ENCODE data around the gene IKZF1.

The IKZF1 gene

GRCh38 chr7:50387351-50387750 is 82.8 kb downstream of the IKZF1 start:
- H3K27ac ChIP-seq: no peak overlapping the region
- TF ChIP-seq CTCF (conservative IDR thresholded peaks at IDR 0.05): no peak

- no peak for TF ChIP-seq CTCF (conservative IDR thresholded peaks at IDR 0.05)
- H3K27ac ChIP-seq: no peak overlapping the region
These were observed 85.4 kb downstream of the IKZF1 start for GRCh38 chr7:50389961-50390360.

- H3K27ac ChIP-seq: no peak overlapping the region
- no peak for TF ChIP-seq CTCF (conservative IDR thresholded peaks at IDR 0.05)
These were observed 86.9 kb downstream of the IKZF1 start for GRCh38 chr7:50391386-50391785.

- H3K27ac ChIP-seq: no peak overlapping the region
These were observed 88.6 kb downstream of the IKZF1 start for GRCh38 chr7:50393076-50393475.

GRCh38 chr7:50393547-50394252 is 89.2 kb downstream of the IKZF1 start:
- no peak for TF ChIP-seq CTCF (conservative IDR thresholded peaks at IDR 0.05)
- H3K27ac ChIP-seq: no peak overlapping the region

More at GRCh38 chr7:50393076-50393475, 88.6 kb downstream of the IKZF1 start:
- TF ChIP-seq CTCF (conservative IDR thresholded peaks at IDR 0.05): no peak

GRCh38 chr7:50394315-50394714 is 89.8 kb downstream of the IKZF1 start:
- no peak for TF ChIP-seq CTCF (conservative IDR thresholded peaks at IDR 0.05)
- H3K27ac ChIP-seq: no peak overlapping the region

GRCh38 chr7:50396856-50397255 is 92.3 kb downstream of the IKZF1 start:
- TF ChIP-seq CTCF (conservative IDR thresholded peaks at IDR 0.05): no peak
- H3K27ac ChIP-seq: no peak overlapping the region
